Measurements from ENCODE around the gene APBB1.
"Not testable (repeated sequence)": the region's sequence is repeated elsewhere in the genome, so short reads cannot be mapped to it uniquely, and the experiment has no call there.

Gene APBB1

DNA sequence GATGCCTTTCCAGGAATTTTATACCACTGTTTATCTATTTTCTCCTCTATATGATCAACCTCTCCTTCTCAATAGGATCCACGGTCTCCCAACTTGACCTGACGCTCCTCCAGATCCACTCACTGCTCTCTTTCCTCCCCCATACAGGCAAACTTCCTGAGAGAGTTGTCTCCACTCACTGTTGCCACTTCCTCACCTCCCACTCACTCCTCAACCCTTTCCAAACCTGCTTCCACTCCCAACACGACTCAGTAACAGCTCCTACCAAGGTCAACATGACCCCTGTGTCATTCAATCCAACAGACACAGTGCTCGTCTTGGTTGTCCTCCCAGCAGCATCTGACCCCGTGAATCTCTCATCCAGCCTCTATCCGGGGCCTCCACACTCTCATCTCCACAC is 3.1 kb downstream of the APBB1 start:
- DNase-seq, result no peak

DNA sequence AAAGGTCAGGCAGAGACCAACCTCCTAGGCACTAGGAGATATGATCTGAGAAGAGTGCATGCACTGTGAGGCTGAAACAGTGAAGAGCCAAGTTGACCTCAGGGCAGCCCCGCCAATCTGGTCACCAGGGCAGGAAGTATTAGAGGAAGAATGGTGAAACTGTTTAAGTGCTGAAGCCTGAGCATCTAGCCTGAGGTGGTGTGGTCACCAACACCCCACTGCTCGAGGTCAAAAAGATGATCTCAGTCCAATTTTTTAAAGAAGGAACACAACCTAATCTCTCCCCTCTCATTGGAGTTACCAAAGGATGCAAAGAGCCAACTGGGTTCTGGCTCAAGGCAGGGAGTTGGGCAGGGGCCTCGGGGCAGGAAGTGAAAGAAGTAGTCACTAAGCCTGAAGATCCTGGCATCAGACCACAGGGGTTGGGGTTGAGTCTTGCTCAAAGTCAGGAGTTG is 4.0 kb downstream of the APBB1 start:
- DNase-seq, result no peak

DNA sequence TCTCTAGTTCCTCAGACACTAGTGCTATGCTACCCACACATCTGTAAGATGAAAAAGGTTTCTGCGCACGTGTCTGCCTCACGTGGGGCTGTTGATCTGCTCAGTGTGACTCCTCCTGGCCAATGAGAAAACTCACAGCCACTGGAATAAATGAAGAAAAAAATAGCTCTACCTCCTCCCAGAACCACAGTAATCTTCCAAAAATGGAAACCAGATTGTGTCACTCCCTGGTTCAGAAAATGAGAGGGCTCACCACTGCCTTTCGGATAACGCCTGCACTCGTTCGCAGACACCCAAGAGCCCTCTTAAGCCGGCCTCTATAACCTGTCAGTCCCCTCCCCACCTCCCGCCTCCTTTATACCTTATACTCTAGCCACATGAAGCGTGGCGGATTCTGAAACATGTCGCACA is 5.1 kb downstream of the APBB1 start:
- DNase-seq, result no peak

DNA sequence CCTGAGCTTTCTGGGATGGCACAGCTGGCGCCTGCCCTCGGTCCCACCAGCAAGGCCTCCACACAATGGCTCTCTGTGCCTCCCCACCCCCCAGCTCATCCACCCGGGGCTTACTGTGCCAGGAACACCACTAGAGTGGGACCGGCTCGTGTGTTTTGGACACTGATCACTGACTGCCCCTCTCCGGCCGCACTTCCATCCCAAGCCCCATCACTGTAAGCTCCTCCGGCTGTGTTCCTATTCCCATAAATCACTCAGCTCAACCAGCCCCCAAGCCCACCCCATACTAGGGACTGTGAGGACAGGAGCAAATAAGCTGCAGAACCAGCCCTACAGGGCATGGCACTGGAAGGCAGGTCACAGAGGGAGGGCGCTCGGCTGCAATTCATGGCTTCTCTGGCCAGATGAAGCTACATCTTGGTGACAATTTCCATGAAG is 7.3 kb downstream of the APBB1 start:
- no peak for DNase-seq

DNA sequence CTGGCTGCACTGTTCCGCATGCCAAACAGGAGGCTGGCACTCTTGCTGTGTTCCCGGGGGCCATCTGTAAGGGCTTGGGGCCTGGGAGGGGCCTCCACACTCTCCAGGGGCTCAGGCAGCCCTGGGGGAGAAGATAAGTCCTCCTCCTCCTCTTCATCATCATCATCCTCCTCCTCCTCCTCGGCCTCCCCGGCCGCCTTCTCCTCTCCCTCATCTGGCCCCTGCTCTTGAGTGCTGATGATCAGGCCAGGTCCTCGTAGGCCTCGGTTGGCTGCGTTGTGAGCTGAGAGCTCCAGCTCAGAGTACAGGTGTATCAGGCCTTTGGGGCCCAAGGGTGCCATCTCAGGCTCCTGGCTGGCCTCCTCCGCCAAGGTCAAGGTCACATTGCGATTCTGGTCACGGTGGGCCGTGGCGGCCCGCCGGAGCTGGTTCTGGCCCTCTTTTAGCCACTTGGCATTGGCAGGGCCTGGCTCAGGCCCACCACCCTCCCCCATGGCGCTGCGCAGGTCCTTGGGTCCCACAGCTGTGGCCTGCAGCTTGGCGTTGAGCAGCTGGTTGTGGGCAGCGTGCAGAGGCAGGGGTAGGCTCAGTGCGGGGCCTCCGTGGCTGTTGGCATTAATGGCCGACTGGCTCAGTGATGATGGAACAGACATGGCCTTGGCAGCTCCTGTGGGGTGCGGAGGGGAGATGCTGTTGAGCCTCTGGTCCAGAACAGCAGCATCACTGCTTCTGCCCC is 8.0 kb downstream of the APBB1 start:
- no peak for DNase-seq

DNA sequence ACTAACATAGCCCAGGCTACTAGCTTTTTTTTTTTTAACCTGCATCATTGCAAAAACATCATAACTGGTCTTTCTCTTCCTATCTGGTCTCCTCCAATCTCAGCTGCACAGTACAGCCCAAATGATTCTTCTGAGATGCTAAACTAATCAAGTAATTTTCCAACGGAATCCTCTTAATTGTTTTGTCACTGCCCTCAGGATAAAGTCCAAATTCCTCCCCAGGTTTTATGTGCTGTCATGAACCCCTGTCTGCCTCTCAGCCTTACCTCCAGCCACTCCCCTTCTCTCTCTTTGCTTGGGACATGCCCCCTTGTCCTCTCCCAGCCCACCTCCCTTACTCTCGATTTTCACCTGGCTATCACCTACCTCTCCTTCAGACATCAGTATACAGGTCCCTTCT is 12.5 kb downstream of the APBB1 start:
- no peak for DNase-seq

DNA sequence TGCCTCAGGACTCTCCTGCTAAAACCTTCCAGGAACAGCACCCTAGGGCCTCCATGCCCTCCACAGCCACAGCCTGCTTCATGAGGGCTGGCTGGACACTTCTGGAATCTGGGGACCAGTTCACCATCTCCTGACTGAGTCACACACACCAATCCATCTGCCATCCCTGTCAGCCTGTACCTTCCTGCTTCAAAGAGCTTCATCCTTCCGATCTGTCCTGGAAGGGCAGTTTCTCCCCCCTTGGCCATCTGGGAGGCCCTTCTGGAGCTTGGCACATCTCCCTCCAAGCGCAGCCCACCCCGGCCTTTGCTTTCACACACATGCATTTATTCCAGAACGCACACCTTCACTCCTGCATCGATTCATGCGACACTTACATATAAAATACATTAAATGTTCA is 13.0 kb downstream of the APBB1 start:
- DNase-seq, result no peak

DNA sequence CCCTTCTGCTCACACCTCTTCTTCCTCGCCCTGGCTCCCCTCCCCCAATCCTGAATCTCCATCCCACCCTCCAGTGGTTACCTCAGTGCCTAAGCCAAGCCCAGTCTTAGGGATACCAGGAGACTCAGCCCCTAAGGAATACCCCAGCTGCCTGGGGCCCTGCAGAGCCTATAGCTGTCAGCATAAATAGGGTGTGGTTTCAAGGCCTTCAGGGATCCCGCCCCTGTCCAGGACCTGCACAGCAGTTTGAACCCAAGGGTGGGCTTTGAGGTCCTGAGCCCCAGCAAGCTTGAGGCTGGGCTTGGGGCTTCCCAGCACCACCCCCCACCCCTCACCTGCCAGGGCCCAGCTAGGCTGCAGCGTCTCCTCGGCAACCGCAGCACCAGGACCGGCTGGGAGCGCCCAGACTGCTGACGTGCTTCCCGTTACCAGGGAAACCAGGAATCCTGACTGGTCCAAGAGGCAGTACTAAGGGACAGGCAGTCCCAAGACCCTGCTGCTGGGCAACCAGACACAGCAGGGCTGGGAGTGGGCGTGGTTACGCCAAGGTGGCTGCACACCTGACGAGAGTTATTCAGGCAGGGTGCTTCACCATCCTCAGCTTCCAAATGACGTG is 13.7 kb downstream of the APBB1 start:
- peak; percentile 54 for DNase-seq

DNA sequence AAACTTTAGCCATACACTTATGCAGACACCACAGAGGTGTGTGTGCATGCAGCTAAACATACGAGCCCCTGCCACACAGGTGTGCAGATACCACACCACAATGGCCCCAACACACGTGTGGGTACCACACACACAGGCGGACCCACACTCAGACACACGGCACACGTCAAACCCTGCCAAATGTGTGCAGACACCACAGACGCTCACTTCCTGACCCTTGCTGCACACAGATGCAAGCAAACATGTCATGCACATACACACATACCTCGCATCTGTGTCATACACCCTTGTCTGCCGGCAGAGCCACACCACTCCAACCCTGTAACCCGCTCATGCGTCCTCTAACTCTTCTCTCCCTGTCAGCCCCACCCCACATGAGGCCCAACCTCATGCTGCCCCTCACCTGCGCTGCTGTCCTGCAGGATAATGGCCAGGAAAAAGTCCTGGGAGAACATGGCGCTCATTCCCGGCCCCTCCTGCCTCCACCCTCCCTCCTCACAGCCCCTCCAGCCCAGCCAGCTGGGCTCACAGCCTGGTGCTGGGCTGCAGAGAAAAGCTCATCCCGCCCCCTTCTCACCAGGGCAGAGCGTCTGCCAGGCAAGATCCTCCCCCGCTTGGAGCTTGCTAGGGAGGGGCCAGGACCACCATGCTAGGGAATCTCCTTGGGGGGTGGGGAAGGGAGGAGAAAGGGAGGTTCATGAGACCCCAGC is 14.4 kb downstream of the APBB1 start:
- DNase-seq, result no peak

DNA sequence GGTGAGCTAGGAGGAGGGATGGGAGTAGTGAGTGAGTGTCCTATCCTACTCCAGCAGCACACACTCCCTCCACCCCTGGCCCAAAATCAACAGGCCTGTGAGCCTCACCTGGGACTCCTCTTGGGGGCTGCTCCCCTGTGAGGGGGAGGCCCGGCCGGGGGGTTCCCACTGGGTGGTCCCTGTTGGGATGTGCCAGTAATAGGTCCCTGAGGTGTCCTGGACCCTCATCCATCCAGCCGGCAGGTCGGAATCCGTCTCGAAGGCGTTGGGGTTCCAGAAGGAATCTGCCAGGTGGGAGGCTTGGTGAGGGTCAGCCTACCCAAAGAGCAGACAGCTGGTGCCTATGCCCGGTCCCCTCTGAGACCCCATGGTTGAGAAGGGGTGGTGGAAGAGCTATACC is 15.4 kb downstream of the APBB1 start:
- DNase-seq, result no peak

DNA sequence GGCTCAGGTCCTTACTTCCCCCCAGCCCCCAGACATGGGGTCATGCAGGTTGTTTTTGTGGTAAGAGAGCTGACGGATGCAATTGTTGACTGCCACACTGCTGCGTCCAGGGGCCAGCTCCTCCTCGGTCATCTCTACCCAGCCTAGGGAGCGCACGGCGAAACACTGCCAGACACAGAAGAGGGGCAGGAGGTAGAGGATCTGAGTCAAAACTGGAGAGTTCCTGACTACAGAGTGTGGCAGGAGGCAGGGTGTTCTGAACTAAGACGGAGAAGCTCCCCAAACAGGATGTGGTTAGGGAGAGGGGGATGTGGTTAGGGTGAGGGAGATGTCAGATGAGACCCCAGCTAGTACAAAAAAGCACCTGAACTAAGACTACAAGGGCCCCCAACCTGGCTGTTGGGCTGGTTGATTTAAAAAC is 16.3 kb downstream of the APBB1 start:
- no peak for DNase-seq

DNA sequence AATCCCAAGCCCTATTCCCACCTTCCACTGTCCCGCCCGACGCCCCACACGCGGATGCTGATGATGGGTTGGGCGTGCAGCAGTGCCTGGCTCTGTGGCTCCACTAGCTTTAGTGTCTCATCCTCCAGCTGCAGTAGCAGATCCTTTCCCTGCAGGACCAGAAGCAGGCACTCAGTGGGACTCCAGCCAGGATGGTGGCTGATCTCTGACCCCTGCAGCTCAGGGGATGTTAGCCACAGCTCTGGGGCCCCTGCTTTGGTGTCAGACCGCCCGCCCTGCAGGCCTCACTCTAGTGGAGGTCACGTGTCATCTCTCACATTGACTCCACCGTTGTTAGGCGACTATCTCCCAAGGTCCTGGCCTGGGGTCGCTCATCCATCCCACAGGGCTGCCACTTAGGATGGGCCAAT is 16.8 kb downstream of the APBB1 start:
- no peak for DNase-seq

DNA sequence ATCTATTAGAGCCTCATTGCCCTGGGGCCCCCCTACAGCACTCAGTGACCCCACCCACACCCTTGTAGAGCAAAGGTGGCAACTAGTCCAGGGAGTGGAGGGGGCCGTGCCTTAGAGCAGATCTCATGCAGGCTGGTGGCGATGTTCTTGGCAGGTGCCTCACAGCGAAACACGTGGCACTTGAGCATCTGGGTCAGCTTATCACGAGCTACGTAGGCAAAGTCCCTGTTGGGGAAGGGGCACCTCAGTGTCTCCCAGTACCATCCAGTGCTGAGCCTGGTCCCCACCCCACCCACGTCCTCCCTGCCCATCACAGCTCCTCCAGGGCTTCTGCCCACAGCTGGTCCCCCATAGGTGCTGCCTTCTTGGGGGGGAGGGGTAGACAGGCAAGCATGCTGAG is 17.4 kb downstream of the APBB1 start:
- DNase-seq, result no peak

DNA sequence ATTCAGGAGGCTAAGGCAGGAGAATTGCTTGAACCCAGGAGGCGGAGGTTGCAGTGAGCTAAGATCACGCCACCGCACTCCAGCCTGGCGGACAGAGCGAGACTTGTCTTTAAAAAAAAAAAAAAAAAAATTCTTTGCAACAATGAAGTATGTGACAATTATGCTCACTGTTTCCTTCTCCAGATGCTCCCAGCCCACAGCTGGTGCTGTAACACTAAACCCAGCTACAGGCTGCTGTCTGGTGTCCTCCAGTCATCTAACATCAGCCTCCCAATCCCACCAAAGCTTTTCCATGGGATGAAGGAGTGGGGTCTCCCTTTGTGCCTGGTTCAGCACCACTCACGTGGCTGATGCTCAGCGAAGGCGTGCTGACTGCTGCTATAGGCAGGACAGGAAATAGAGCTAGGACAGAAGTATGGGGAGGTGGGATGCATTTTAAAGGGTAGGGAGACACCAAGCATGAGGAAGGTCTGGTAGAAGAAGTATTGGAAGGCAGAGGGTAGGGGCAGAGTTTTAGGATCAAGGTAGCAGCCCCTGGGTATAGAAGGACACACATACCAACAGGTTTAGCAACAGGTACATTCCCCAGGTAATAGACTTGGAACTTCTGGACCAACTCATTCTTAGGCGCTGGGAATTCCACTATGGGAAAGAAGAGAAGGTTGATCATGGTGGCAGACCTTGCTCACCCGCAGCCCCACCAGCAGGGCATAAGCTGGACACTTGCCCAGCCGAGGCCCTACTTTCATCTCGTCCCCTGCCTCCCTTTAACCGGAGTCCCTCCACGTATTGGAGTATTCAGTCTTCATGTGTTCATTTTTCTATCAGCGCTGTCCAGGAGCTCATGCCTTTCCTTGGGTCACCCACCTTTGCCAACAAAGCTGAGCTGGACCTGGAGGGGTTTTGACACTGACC is 18.2 kb downstream of the APBB1 start:
- no peak for DNase-seq

DNA sequence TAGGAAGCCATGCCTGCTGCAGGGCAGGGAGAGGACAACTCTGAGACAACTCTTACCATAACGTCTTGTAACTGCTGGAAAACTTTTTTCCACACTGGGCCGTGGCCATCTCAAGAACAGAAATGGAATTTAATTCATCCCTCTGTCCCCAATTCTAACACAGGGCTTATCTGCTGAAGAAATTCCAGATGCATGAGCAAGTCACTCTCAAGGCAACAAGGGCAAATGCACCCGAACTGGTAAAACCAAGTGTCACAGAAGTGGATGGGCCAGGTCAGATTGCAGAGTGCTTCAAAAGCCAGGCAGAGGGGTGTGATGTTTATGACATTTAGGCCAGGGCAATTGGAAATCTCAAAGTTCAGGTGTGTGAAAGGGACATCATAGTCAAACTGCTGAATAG is 21.3 kb downstream of the APBB1 start:
- DNase-seq, result no peak

DNA sequence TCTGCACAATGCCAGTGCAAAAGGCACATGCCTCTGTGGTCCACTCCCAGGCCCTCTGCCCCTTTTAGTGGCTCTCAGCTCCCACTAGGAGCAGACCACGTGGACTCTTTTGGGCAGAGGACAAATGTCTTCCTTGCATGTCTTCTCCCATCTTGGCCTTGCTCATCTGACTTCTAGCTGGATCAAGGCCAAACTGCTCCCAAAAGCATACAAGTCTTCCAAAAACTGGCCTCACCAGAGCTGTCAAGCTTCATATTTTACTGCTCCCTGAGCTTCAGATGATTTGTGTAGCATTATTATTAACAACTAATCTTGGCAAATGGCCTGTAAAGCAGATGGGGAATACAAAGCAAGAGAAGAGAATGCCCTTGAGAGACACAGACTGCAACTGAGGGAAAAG is 21.7 kb downstream of the APBB1 start:
- DNase-seq, result no peak

DNA sequence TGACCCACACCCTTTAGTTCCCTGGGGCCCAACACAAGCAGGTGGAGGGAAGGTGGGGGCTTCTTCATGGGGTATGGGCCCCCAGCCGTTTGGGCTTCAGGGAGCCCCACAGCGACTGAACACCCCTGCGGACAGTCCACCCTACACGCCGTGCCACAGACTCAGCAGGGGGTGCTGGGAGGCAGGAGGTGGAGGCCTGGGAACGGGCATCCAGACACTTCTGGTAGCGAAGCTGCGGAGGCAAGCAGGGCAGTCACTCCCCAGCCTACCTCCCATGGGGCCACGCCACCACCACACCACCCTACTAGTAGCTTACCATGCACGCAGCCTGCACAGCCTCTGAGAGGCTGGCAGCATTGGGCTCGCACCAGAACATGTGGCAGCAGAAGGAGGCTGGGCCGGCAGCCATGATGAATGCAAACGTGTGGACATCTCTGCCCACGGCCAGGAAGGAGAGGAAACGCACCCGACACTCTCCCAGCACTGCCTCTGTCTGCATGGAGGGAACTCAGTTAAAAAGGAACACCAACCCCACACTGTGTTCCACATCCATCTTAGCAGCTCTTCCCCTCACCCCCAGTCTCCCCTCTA is 23.3 kb downstream of the APBB1 start:
- no peak for DNase-seq

DNA sequence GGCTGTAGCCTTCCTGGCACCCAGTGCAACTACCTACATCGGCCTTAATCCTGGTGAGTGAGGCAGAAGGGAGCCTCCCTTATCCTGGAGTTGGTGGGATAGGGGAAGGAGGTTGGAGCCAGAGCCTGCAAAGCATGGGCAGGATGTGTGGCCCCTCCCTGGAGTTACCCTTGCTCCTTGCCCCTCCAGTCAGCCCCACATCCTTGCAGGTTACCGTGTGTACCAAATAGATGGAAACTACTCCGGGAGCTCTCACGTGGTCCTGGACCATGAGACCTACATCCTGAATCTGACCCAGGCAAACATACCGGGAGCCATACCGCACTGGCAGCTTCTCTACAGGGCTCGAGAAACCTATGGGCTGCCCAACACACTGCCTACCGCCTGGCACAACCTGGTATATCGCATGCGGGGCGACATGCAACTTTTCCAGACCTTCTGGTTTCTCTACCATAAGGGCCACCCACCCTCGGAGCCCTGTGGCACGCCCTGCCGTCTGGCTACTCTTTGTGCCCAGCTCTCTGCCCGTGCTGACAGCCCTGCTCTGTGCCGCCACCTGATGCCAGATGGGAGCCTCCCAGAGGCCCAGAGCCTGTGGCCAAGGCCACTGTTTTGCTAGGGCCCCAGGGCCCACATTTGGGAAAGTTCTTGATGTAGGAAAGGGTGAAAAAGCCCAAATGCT is 24.8 kb downstream of the APBB1 start:
- no peak for DNase-seq

DNA sequence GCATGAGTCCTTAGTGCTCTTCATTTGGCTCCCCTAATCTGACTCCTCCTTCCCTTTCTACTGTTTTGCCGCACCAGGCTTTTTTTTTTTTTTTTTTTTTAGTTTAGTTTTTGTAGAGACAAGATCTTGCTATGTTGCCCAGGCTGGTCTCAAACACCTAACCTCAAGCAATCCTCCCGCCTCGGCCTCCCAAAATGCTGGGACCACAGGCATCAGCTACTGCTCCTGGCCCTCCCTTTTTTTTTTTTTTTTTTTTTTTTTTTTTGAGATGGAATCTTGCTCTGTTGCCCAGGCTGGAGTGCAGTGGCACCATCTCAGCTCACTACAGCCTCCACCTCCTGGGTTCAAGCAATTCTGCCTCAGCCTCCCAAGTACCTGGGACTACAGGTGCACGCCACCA is 26.6 kb downstream of the APBB1 start:
- not testable (repeated sequence) for DNase-seq

DNA sequence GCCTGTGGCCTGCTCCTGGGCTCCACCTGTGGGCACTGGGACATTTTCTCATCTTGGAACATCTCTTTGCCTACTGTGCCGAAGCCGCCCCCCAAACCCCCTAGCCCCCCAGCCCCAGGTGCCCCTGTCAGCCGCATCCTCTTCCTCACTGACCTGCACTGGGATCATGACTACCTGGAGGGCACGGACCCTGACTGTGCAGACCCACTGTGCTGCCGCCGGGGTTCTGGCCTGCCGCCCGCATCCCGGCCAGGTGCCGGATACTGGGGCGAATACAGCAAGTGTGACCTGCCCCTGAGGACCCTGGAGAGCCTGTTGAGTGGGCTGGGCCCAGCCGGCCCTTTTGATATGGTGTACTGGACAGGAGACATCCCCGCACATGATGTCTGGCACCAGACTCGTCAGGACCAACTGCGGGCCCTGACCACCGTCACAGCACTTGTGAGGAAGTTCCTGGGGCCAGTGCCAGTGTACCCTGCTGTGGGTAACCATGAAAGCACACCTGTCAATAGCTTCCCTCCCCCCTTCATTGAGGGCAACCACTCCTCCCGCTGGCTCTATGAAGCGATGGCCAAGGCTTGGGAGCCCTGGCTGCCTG is 27.3 kb downstream of the APBB1 start:
- no peak for DNase-seq

DNA sequence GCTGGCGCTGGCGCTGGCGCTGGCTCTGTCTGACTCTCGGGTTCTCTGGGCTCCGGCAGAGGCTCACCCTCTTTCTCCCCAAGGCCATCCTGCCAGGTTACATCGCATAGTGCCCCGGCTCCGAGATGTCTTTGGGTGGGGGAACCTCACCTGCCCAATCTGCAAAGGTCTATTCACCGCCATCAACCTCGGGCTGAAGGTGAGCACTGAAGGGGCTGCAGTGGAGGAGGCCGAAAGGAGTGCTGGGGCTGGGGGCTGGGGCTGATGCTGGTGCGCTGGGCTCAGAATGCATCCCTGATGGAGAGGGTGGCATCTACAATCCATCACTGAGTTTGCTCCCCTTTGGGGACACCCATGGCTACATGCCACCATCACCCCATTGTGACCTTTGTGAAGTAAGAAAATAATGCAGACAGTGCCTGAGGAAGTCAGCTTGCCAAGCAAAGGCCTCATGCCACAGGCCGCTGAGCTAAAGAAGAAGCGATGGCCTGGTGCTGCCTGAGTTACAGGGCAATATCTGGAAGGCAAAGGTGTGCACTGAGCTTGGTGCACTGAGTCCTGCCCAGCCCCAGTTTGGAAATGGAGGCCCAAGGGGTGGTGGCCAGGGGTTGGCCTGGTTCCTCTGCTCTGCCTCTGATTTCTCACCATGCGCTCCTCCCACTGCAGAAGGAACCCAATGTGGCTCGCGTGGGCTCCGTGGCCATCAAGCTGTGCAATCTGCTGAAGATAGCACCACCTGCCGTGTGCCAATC is 28.0 kb downstream of the APBB1 start:
- DNase-seq, result peak; percentile 42
